Pancreas (tissue), 10 donors: ENCODE results near the gene PAX8. TPM values are rescaled to one million over a fixed set of nuclear protein-coding genes. Genes with fewer than 3 reads are reported as not detected.

Experiments
- ATAC-seq, 4 donors: fragments of 200-7000 bp; cut with Tn5 transposase; one replicate each; pipeline versions ENCODE4 v1.8.0 to v1.9.1; 2020; ENCODE audit warnings: mild to moderate bottlenecking in 4 of 4, moderate library complexity in 4 of 4
- DNase-seq, 6 donors: peaks; one replicate each; pipeline ENCODE4 v3.0.0-alpha.2; 2020
- FAIRE-seq: peaks from 2 replicates; lab custom pipeline; 2012; peaks lifted over from hg19 to GRCh38; lab: Jason Lieb, UNC
- H3K27ac ChIP-seq, 4 donors: fragments of 200-600 bp; sonication (generic); 1 replicate in 3 of 4; 2 replicates in 1 of 4; pipeline versions ENCODE4 v1.5.0 to v1.8.0; 2020
- H3K27me3 ChIP-seq, 4 donors: fragments of 200-600 bp; one replicate each; pipeline ENCODE4 v1.8.0; 2021
- H3K36me3 ChIP-seq, 3 donors: fragments of 200-600 bp; sonication (generic) in 1 of 3; one replicate each; pipeline versions ENCODE4 v1.5.0 to v1.8.0; 2020 to 2021
- H3K4me1 ChIP-seq, 3 donors: fragments of 200-600 bp; one replicate each; pipeline ENCODE4 v1.8.0; 2021
- H3K4me3 ChIP-seq, 4 donors: fragments of 200-600 bp; sonication (generic) in 2 of 4; one replicate each; pipeline versions ENCODE4 v1.5.0 to v1.8.0; 2020 to 2021
- H3K9me3 ChIP-seq, 4 donors: fragments of 200-600 bp; one replicate each; pipeline ENCODE4 v1.8.0; 2021
- CTCF ChIP-seq, 4 donors: fragments of 200-600 bp; sonication (generic) in 3 of 4; IDR thresholded peaks; one replicate each; pipeline versions ENCODE4 v1.5.0 to v1.8.0; 2021; ENCODE audit warnings: antibody characterized with exemption in 4 of 4
- WGBS, 2 donors: extraction: QIAGEN DNeasy Blood & Tissue Kit; methylation state at CpG; one replicate each; pipeline ENCODE4 v1.1.7; 2013; 5-methylcytosine and 5-hydroxymethylcytosine counted together
- intact Hi-C, 3 donors: fragments of 100-400 bp; cut with DNase I; formaldehyde crosslinking; loops; one replicate each; pipeline versions ENCODE4 v1.11.1 to v1.14.2; 2022
- polyA plus RNA-seq, 2 donors: library from polyadenylated mRNA; stranded (reverse); fragments of 200-250 nt; gene quantifications; one replicate each; pipeline ENCODE4 v1.2.3, GENCODE V29; 2013
- total RNA-seq, 6 donors: library from RNA; stranded (reverse); fragmentation: NEBNext Ultra II Directional in 4 of 6; extraction: Animal tissue kit (Norgen Biotek cat#: 25700) in 4 of 6; gene quantifications; one replicate each; pipeline versions ENCODE4 v1.2.1 to v1.2.4, GENCODE V29; 2021 to 2023
- donor health status: healthy with polysubstance abuse.
- donor health status: DM: no; HTN: no; CAD: no; lungs with moderate emphysema.
- donor health status: DM: no; HTN: no; CAD: no.
- donor health status: control.
- donor health status: control.
- donor health status: Bipolar disorder and iron deficiency.
- donor health status: DM: yes; HTN: yes; CAD: no.
- donor health status: DM: no; HTN: no; CAD: no.
- donor health status: DM: no; HTN: no; CAD: no.
- donor health status: DM: yes; HTN: yes; CAD: no.

The PAX8 gene
- total and polyA plus RNA-seq, 8 donors, result 0.23 to 1.1 (median 0.55) TPM; not detected in 2

- Histone ChIP-seq H3K4me3 (no peak overlapping the region), H3K27ac (peak overlapping the region; percentile 77 to 93 (median 83)), H3K4me1 (peaks cover 0 to 31% (median 10%) of the 10 kb centered on the region in 3 donors), H3K36me3 (no peaks in the 10 kb centered on the region), H3K9me3 (no peaks in the 10 kb centered on the region), H3K27me3 (no peaks in the 10 kb centered on the region)
- ATAC-seq (peak; percentile 67 to 83 (median 75)), FAIRE-seq (no peak), DNase-seq (peak in 5 of 6 donors; percentile 73 to 88 (median 76))
- WGBS, 2 donors, result 12 to 14% methylated on average over 3 of the region's 3 CpGs
- TF ChIP-seq CTCF (IDR thresholded peaks at IDR 0.05), result no peak
- intact Hi-C loops, result no loop called here
Measured at GRCh38 chr2:113283704-113284284, 5.1 kb upstream of the PAX8 start.

GRCh38 chr2:113282747-113283533 is 4.2 kb upstream of the PAX8 start:
- H3K4me1 ChIP-seq, result peaks cover 0 to 31% (median 10%) of the 10 kb centered on the region in 3 donors
- peak overlapping the region; percentile 77 to 93 (median 83) for H3K27ac ChIP-seq
- peak in 5 of 6 donors; percentile 66 to 85 (median 72) for DNase-seq
- no peaks in the 10 kb centered on the region for H3K9me3 ChIP-seq
- ATAC-seq, result peak; percentile 75 to 86 (median 80)
- no peak overlapping the region for H3K4me3 ChIP-seq
- TF ChIP-seq CTCF (IDR thresholded peaks at IDR 0.05), result no peak
- no peak for FAIRE-seq
- intact Hi-C loops, result no loop called here
- 30 to 55% methylated on average over 12 of the region's 12 CpGs for WGBS, 2 donors
- H3K36me3 ChIP-seq, result no peaks in the 10 kb centered on the region
- no peaks in the 10 kb centered on the region for H3K27me3 ChIP-seq

GRCh38 chr2:113281910-113282746 is 3.4 kb upstream of the PAX8 start:
- intact Hi-C loops, result no loop called here
- DNase-seq (no peak), FAIRE-seq (no peak), ATAC-seq (peak in 1 of 4 donors; percentile 3)
- Histone ChIP-seq H3K9me3 (no peaks in the 10 kb centered on the region), H3K27ac (peak overlapping the region; percentile 77 to 93 (median 83)), H3K27me3 (peaks cover 0 to 7% (median 2%) of the 10 kb centered on the region in 4 donors), H3K4me3 (no peak overlapping the region), H3K36me3 (no peaks in the 10 kb centered on the region), H3K4me1 (peaks cover 0 to 32% (median 13%) of the 10 kb centered on the region in 3 donors)
- WGBS, 2 donors, result 49 to 62% methylated on average over 12 of the region's 12 CpGs
- TF ChIP-seq CTCF (IDR thresholded peaks at IDR 0.05), result no peak

GRCh38 chr2:113278073-113278741 is 514 bp downstream of the PAX8 start:
- no peak for ATAC-seq
- Histone ChIP-seq H3K27me3 (peaks cover 0 to 27% (median 11%) of the 10 kb centered on the region in 4 donors), H3K27ac (no peak overlapping the region), H3K4me1 (peaks cover 0 to 20% (median 13%) of the 10 kb centered on the region in 3 donors), H3K9me3 (no peaks in the 10 kb centered on the region), H3K36me3 (no peaks in the 10 kb centered on the region), H3K4me3 (no peak overlapping the region)
- peak in 1 of 6 donors; percentile 52 for DNase-seq
- no peak for FAIRE-seq
- no peak for TF ChIP-seq CTCF (IDR thresholded peaks at IDR 0.05)
- intact Hi-C loops, result no loop called here
- WGBS, 2 donors, result 44 to 45% methylated on average over 45 to 49 of the region's 49 CpGs
